AG09309 (cell line): ENCODE measurements around the gene TPM1.

Experiments
- DNase-seq: peaks from one replicate; pipeline ENCODE4 v3.0.0-alpha.2; 2010; ENCODE audit warnings: low read depth
- H3K4me3 ChIP-seq: 2 replicates; pipeline ENCODE4 v1.5.1; 2011; ENCODE audit warnings: mild to moderate bottlenecking, low read depth, low read length, moderate library complexity; ENCODE audit not compliant: control insufficient read depth
- CTCF ChIP-seq: IDR thresholded peaks from 2 replicates; pipeline ENCODE4 v1.5.1; 2011; ENCODE audit warnings: mild to moderate bottlenecking, low read depth, low read length, inconsistent platforms; ENCODE audit not compliant: insufficient read depth, control insufficient read depth; ENCODE audit errors: missing control alignments

The TPM1 gene

GRCh38 chr15:63109920-63110319 is 67.4 kb downstream of the TPM1 start:
- no peak for DNase-seq
- no peak for TF ChIP-seq CTCF
- no peak overlapping the region for H3K4me3 ChIP-seq

DNA sequence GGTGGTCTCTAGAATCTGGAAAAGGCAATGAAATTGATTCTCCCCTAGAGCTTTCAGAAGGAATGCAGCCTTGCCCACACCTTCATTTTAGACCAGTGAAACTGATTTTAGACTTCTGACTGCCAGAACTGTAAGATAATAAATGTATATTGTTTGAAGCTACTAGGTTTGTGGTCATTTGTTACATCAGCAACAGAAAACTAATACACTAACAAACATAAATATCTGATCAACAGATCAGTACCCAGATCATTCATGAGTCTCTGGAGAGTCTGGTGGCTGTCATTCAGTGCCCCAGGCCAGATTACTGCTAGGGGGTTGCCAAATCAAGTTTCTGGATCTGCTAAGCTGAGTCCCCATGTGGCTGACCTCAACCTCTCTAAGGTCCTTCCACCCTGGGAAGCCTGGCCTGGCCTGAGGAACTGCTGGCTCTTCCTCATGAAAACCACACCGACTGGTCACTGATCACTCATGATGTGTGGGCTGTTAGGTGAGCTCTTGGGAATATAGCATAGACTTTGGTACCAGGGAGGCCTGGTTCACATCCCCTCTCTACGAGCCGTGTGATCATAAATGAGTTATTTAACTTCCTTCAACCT is 68.0 kb downstream of the TPM1 start:
- no peak for TF ChIP-seq CTCF
- DNase-seq, result no peak
- no peak overlapping the region for H3K4me3 ChIP-seq

- no peak for DNase-seq
- no peak for TF ChIP-seq CTCF
- H3K4me3 ChIP-seq, result no peak overlapping the region
These were observed 68.9 kb downstream of the TPM1 start for GRCh38 chr15:63111481-63111880.

- DNase-seq, result no peak
- H3K4me3 ChIP-seq, result no peak overlapping the region
- TF ChIP-seq CTCF, result no peak
These were observed 70.3 kb downstream of the TPM1 start for GRCh38 chr15:63112871-63113270.

GRCh38 chr15:63114465-63114864 is 71.9 kb downstream of the TPM1 start:
- no peak for TF ChIP-seq CTCF
- no peak for DNase-seq
- H3K4me3 ChIP-seq, result no peak overlapping the region
